NCI-H774 (cell line): ENCODE measurements around the gene IL11RA.

Experiments
- DNase-seq: peaks from one replicate; lab custom pipeline; 2025; lab: John Stamatoyannopoulos, UW

The IL11RA gene

GRCh38 chr9:34654323-34655051 lies 2.5 kb downstream of the IL11RA start:
- DNase-seq: no peak

GRCh38 chr9:34655394-34655793 lies 3.4 kb downstream of the IL11RA start:
- no peak for DNase-seq

DNA sequence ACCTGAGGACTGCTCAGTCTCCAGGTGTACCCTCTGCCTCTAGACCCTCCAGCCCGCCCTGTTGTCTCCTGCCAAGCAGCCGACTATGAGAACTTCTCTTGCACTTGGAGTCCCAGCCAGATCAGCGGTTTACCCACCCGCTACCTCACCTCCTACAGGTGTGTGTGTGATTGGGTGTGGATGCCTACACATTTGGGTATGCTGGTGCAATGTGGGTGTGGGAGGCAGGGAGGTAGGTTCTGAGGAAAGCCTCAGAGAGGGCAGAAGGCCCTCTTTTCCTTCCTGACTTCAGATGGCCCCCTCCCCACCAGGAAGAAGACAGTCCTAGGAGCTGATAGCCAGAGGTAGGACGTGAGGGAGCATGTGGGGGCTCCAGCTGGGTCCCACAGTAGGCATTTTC lies 5.0 kb downstream of the IL11RA start:
- no peak for DNase-seq

GRCh38 chr9:34658461-34658860 lies 6.5 kb downstream of the IL11RA start:
- DNase-seq: no peak

DNA sequence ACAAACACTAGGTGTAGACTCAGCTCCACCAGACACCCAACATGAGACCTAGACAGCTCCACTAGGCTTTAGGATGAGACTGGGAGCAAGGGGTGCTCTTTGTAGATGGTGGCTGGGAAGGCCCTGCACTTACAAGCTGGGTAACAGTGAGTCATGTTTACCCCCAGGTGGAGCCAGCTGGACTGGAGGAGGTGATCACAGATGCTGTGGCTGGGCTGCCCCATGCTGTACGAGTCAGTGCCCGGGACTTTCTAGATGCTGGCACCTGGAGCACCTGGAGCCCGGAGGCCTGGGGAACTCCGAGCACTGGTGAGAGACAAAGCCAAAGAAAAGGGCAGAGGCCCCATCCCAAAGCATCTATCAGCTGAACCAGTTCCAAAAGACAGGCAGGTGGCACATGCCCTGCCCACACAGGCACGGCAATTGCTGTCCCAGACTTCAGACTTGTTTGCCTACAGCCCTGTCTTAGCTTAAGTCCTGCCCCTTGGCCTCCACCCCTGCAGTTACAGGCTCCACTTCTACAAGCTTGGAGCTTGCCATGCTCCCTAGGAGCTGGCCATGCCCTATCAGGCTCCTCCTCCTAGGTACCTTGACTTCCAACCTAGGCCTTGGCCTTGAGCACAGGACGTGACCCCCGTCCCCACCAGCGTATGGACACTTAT lies 7.7 kb downstream of the IL11RA start:
- DNase-seq: peak; percentile 32

- DNase-seq: no peak
Measured at GRCh38 chr9:34662526-34663302, 10.7 kb downstream of the IL11RA start, which contains the start of gene CCL27. TSS of gene CCL27 (minus strand) at chr9:34662657. CDS start at chr9:34662633, 24 bp downstream.

DNA sequence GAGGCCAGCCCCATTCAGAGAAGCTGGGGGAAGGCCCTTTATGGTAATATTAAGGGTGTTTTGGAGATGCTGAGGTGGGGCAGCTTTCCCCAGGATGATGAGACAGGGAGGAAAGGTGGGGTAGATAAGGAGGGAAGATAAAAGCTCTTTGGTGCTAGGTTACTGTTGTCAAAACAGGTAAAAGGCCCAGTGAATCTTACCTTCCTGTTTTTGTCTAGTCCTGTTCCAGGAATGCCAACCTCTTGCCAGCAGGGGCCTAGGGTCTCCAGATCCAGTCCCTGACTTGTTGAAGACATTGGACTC lies 11.3 kb downstream of the IL11RA start:
- DNase-seq: no peak

GRCh38 chr9:34664281-34665066 lies 12.5 kb downstream of the IL11RA start:
- DNase-seq: no peak

DNA sequence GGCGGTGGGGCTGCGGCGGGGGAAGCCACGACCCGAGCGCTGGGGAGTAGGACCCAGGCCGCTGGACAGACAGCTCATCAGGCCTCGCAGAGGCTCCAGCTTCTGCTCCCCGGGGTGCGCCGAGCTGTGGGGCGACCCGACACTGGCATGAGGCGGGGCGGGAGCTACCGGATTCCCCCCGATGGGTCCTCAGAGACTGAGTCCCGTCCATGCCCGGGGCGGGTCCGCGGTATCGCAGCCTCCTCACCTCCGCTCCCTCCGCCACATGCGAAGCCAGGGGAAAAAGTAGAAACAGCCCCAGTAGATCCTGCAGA lies 13.0 kb downstream of the IL11RA start:
- no peak for DNase-seq

DNA sequence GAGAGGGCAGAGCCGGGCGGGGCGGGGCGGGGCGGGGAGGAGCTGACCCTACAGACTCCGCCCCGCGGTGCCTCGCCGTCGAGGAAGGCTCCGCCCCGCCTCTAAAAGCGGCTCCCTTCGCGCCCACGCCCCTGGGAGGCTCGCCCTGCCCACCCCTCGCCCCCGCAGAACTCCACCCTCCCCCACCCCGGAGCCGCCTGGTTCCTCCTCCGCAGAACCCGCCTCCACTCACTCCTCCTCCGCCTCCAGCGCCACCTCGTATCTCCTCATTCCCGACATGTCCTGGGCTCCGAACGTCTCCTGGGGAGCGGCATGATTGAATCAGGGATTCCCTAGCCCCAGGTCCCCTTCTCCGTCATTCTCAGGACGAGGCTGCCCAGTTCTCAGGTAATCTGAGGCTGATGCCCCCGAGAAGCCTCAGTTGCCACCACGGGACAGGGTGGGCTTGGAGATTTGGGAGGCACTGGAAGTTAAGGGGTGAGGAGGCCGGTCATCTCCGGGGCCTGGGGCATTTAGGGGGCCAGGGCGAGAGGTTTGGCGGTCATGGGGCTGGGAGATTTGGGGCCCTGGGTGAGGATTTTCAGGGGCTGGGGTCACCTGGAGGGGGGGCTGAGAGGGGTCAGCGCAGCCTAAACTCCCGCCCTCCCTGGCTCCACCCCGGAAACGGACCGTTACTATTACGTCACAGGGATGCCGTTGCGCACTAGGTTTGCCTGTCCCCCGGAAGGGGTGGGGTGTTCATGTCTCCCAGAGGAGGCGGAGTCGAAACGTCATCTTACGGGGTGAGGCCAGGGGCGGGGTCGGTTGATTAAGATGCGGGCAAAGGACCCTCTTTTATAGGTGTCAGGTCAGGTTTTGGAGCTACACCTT lies 13.6 kb downstream of the IL11RA start:
- peak; percentile 94 for DNase-seq

GRCh38 chr9:34669809-34670562 lies 18.0 kb downstream of the IL11RA start:
- DNase-seq: no peak

DNA sequence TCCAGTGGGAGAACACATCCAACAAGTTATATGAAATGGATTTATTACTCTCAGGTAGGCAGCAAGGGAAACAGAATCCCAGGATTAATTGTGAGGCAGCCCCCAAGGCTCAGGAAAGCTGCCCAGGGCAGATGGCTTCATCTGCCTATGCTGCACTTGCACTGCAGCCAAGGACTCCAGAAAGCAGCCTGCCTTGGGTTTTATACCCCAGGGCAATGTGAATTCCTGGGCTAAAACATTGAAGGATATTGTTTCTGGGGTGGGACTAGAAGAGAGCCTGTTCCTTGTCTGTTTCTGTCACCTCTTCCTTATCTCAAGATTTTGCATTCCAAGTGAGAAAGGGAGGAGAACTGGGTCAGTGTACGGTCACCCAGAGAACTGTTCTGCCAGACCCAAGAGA lies 19.3 kb downstream of the IL11RA start:
- DNase-seq: no peak

- no peak for DNase-seq
Measured at GRCh38 chr9:34674440-34674839, 22.5 kb downstream of the IL11RA start.

DNA sequence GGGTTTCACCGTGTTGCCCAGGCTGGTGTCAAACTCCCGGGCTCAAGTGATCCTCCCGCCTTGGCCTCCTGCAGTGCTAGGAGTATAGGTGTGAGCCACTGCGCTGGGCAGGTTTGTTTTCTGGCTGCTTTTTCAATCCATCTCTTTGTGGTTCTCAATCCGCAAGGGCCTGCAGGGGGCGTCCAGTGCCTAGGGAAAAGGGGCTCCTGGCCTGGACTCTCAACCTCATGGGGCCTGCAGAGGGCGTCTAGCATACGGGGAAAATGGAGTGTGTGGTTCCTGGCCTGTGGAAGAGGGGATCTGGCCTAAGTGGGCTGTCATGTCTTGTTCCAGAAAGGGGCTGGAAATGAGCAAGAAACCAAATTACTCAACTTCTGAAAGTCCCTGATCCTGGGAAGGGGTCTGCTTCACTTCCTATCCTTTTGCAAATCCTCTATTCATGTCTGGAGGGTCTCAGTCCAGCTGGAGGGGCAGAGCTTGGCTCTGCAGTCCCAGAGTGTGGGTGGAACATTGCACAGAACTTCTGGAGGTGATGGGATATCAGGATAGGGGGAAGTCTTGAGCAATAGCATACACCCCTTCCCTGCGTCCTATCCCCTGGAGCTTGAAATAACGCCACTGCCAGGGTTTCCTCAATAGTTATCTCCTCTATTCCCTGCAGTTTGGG lies 23.2 kb downstream of the IL11RA start:
- DNase-seq: peak; percentile 53

- no peak for DNase-seq
Measured at GRCh38 chr9:34675869-34676268, 23.9 kb downstream of the IL11RA start.

DNA sequence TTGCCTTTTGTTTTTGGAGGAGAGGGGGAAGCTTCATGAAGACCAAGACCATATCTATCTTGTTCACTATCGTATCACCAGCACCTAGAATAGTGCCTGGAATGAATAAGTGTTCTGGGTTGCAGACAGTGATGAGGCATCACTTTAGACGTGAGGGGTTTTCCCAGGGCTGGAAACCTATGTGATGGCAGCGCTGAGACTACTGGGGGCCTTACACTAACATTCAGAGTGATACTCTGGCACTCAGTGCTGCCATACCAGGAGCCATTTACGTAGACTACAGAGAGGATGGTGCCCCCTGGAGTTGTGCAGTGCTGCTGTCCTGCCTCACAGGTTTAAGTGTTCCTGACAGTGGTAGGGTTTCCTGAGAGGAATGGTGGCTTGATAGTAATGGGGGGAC lies 32.2 kb downstream of the IL11RA start:
- DNase-seq: no peak

- DNase-seq: no peak
Measured at GRCh38 chr9:34684816-34685215, 32.8 kb downstream of the IL11RA start.

DNA sequence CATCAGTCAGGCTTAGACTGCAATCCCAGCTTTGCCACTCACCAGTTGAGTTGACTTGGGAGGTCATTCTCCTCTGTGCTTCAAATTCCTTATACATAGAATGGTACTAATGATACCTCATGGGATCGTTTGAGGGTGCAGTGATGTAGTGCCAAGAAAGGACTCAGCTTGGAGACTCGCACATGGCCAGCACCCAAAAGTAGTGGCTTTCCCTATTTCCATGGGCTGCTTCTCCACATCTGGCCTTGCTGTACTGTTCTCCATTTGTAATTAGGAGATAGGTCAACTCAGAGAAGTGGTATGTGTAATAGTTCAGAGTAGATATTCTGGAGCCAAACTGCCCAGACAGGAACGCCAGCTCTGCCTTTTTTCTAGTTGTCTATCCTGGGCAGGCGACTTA lies 33.6 kb downstream of the IL11RA start:
- no peak for DNase-seq

DNA sequence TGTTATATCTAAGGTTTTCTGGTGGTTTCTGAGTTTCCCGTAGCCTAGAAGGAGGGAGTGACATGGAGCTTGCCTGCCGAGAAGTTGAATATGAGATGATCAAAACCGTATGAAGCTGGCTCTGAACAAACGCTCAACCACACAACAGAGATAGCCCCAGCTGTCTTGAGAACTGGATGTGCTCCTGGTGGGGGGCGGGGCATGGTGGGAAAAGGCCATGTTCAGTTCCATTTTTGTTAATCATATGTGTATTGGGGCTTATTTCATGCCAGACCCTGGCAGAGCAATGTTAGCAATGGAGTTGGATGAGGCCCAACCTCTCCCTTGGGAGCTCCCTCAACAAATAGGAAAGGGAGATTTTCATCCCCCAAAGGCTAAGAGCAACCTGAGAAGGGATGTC lies 34.2 kb downstream of the IL11RA start:
- no peak for DNase-seq

- no peak for DNase-seq
Measured at GRCh38 chr9:34686732-34687131, 34.7 kb downstream of the IL11RA start.
